ENCODE measurements around the gene RABL3. TPM values are rescaled to one million over a fixed set of nuclear protein-coding genes. Genes with fewer than 3 reads are reported as not detected.
"Not testable (repeated sequence)": the region's sequence is repeated elsewhere in the genome, so short reads cannot be mapped to it uniquely, and the experiment has no call there.

Gene RABL3
- total RNA-seq, 1 donor from 2014 or later: 17.1 TPM

- Mint-ChIP-seq H3K27ac (ENCODE audit: unreplicated experiment) (no peak overlapping the region), H3K9me3 (ENCODE audit: low read depth) (peaks cover 10% of the 10 kb centered on the region), H3K27me3 (ENCODE audit: low read depth) (no peaks in the 10 kb centered on the region), H3K4me3 (ENCODE audit: unreplicated experiment) (no peak overlapping the region), H3K36me3 (ENCODE audit: low read depth) (no peaks in the 10 kb centered on the region), H3K4me1 (ENCODE audit: low read depth) (peaks cover 20% of the 10 kb centered on the region)
- no peak for DNase-seq (ENCODE audit: low spot score)
- TF ChIP-seq, protein P1, sequence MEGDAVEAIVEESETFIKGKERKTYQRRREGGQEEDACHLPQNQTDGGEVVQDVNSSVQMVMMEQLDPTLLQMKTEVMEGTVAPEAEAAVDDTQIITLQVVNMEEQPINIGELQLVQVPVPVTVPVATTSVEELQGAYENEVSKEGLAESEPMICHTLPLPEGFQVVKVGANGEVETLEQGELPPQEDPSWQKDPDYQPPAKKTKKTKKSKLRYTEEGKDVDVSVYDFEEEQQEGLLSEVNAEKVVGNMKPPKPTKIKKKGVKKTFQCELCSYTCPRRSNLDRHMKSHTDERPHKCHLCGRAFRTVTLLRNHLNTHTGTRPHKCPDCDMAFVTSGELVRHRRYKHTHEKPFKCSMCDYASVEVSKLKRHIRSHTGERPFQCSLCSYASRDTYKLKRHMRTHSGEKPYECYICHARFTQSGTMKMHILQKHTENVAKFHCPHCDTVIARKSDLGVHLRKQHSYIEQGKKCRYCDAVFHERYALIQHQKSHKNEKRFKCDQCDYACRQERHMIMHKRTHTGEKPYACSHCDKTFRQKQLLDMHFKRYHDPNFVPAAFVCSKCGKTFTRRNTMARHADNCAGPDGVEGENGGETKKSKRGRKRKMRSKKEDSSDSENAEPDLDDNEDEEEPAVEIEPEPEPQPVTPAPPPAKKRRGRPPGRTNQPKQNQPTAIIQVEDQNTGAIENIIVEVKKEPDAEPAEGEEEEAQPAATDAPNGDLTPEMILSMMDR (IDR thresholded peaks at IDR 0.05): no peak
Observed at GRCh38 chr3:120681018-120681417, 61.3 kb downstream of the RABL3 start.

DNA sequence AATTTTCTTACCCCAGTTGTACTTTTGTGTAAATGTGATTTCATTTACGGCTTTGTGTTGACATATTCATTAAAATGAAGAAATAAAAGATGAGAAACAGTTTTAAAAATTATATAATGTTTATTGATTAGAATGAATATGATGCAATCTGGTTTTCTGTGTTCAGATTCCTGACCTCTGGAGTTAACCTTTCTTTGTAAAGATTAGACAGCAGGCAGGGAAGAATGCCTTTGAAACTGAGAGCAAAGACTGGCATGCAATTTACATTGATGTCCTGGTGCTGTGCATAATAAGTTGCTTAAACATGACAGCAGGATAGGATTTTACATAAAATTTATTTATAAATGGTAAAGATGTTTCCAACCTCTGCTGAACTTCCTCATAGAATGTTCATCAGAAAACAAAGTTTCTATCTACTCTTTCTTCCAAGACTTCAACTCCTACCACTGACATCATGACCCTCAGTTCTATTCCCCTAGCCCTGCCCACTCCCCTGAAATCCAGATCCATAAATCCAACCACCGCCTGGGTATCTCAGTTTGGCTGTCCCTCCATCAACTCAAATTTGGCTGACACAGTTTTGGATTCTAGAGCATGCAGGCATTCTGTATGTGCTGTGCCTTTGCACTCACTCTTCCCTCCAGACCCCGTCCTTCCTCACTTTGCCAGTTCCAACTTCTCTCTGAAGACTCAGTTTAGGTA, 62.0 kb downstream of the RABL3 start:
- no peak for DNase-seq (ENCODE audit: low spot score)
- Mint-ChIP-seq H3K27me3 (ENCODE audit: low read depth) (no peaks in the 10 kb centered on the region), H3K36me3 (ENCODE audit: low read depth) (no peaks in the 10 kb centered on the region), H3K9me3 (ENCODE audit: low read depth) (peaks cover 10% of the 10 kb centered on the region), H3K4me3 (ENCODE audit: unreplicated experiment) (no peak overlapping the region), H3K27ac (ENCODE audit: unreplicated experiment) (no peak overlapping the region), H3K4me1 (ENCODE audit: low read depth) (peaks cover 20% of the 10 kb centered on the region)
- TF ChIP-seq, protein P1 (IDR thresholded peaks at IDR 0.05): no peak

DNA sequence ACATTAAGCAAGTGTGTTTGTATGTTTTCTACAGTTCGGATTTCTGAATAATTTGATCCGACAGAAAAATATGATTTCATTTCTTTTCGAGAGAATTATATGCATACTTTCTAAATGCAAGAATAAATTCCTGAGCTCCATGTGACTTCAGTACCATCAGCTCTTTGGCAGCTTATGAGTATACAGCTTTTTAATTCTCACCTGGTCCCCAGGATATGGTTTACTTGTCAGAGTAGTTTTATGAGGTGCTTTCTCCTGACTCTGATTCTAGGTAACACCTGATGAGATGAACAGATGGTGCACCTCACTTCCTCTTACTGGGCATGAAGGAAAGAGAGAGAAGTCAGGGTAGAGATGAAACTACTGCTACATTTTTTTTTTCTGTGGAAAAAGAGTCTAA, 63.3 kb downstream of the RABL3 start:
- no peaks in the 10 kb centered on the region for H3K36me3 Mint-ChIP-seq (ENCODE audit: low read depth)
- H3K9me3 Mint-ChIP-seq (ENCODE audit: low read depth): peaks cover 10% of the 10 kb centered on the region
- peak overlapping the region; percentile 45 for H3K4me3 Mint-ChIP-seq (ENCODE audit: unreplicated experiment)
- H3K27me3 Mint-ChIP-seq (ENCODE audit: low read depth): no peaks in the 10 kb centered on the region
- TF ChIP-seq, protein P1 (IDR thresholded peaks at IDR 0.05): no peak
- no peak for DNase-seq (ENCODE audit: low spot score)
- peak overlapping the region; percentile 88 for H3K27ac Mint-ChIP-seq (ENCODE audit: unreplicated experiment)
- H3K4me1 Mint-ChIP-seq (ENCODE audit: low read depth): peaks cover 20% of the 10 kb centered on the region

DNA sequence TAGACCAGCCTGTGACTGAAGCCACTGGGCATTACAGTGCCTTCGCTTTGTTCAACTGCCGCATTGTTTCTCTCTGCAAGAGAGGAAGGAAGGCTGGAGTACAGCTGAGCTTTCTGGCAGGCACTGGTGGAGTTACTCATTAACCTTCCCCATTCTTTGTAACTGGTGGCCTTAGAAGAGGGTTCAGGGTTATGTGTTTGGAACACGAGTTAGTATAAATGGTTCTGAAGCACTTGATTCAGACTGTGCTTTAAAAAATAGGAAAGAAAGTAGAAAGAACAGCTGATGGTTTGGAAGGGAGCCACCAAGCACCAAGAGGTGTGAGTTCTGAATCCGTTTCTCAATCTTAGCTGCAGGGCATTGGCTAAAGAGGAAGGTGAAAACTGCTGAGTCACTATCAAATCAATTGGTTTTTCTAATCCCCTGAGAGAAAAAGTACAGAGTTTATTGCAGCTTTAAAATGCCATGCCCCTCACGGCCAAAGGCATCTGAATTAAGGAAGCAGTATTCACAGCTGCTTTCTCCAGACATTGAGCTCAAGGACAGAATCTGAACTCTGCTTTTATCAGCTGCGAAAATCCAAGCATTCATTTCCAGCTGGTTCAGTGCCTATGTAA, 63.9 kb downstream of the RABL3 start:
- Mint-ChIP-seq H3K4me3 (ENCODE audit: unreplicated experiment) (peak overlapping the region; percentile 45), H3K9me3 (ENCODE audit: low read depth) (peaks cover 10% of the 10 kb centered on the region), H3K36me3 (ENCODE audit: low read depth) (no peaks in the 10 kb centered on the region), H3K27me3 (ENCODE audit: low read depth) (no peaks in the 10 kb centered on the region), H3K4me1 (ENCODE audit: low read depth) (peaks cover 20% of the 10 kb centered on the region), H3K27ac (ENCODE audit: unreplicated experiment) (peak overlapping the region; percentile 88)
- TF ChIP-seq, protein P1 (IDR thresholded peaks at IDR 0.05): no peak
- no peak for DNase-seq (ENCODE audit: low spot score)

DNA sequence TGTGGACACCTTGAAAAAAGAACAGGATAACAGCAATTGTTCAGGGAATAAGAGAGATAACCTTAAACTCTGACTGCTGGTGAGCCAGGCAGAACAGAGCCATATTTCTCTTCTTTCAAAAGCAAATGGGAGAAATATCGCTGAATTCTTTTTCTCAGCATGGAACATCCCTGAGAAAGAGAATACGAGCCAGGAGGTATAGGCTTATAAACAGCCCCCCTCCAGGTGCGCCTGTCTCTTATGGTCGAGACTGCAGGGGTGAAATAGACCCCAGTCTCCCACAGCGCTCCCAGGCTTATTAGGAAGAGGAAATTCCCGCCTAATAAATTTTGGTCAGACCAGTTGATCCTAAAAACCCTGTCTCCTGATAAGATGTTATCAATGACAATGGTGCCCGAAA, 65.1 kb downstream of the RABL3 start:
- not testable (repeated sequence) for H3K27ac Mint-ChIP-seq (ENCODE audit: unreplicated experiment); H3K4me3 Mint-ChIP-seq (ENCODE audit: unreplicated experiment); H3K36me3 Mint-ChIP-seq (ENCODE audit: low read depth); H3K27me3 Mint-ChIP-seq (ENCODE audit: low read depth); H3K9me3 Mint-ChIP-seq (ENCODE audit: low read depth); DNase-seq (ENCODE audit: low spot score)
- peaks cover 24% of the 10 kb centered on the region for H3K4me1 Mint-ChIP-seq (ENCODE audit: low read depth)

Data from chondrocyte (in vitro differentiated cells).